Measurements from ENCODE around the gene ZNF32.

The ZNF32 gene

DNA sequence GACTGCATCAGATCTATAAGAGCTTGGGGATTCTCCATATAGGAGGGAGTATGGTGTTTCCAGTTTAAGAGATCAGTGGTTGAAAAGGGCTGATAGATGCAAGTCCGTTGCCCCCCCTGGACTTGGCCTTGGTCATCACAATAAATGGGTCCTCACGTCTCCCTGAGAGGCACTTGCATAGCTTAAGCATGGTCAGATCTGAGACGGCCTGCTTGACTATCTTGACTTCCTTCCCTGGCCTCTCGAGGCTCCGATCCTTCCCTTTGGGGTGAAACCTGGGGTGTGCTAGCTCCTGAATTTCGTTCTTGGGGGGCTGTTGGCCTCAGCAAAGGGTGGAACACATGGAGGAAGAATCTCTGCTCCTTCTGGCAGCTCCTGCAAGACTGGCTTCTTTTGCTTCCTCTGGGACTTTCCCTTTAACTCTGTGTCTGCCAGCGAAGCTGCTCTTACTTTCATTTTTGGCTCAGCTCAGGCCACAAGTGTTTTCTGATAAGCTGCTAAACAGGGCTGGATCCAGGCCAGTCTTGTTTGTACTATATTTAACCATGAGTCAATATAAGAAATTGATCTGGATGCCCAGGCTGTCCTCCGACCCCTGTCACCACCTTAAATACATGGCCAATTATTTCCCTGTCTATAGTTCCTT, 53.6 kb downstream of the ZNF32 start:
- DNase-seq (ENCODE audit: low read depth in 2 of 2), result peak; percentile 63 to 64
- TF ChIP-seq, protein P1, sequence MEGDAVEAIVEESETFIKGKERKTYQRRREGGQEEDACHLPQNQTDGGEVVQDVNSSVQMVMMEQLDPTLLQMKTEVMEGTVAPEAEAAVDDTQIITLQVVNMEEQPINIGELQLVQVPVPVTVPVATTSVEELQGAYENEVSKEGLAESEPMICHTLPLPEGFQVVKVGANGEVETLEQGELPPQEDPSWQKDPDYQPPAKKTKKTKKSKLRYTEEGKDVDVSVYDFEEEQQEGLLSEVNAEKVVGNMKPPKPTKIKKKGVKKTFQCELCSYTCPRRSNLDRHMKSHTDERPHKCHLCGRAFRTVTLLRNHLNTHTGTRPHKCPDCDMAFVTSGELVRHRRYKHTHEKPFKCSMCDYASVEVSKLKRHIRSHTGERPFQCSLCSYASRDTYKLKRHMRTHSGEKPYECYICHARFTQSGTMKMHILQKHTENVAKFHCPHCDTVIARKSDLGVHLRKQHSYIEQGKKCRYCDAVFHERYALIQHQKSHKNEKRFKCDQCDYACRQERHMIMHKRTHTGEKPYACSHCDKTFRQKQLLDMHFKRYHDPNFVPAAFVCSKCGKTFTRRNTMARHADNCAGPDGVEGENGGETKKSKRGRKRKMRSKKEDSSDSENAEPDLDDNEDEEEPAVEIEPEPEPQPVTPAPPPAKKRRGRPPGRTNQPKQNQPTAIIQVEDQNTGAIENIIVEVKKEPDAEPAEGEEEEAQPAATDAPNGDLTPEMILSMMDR (IDR thresholded peaks at IDR 0.05; ENCODE audit: low read depth, low read length), result no peak
- peak overlapping the region in 1 of 2 donors; percentile 38 for H3K4me3 ChIP-seq (replicated peaks in 1 of 2; ENCODE audit: low read depth in 2 of 2, low read length in 2 of 2)
